AG04450 (cell line): ENCODE results near the gene NEO1. TPM values are rescaled to one million over a fixed set of nuclear protein-coding genes. Genes with fewer than 3 reads are reported as not detected.

Experiments
- CTCF ChIA-PET: fragments of 300-600, 350-600 bp; formaldehyde crosslinking; extraction: SDS; loops from one replicate; lab custom pipeline; 2022; ENCODE audit warnings: antibody characterized with exemption, inconsistent platforms; lab: Charles Lee
- POLR2A ChIA-PET: fragments of 350-600 bp; formaldehyde crosslinking; extraction: SDS; loops from one replicate; lab custom pipeline; 2021; ENCODE audit warnings: antibody characterized with exemption, inconsistent platforms; lab: Yijun Ruan, JAX
- DNase-seq: peaks from one replicate; pipeline ENCODE4 v3.0.0-alpha.2; 2011; ENCODE audit warnings: low read depth, low spot score
- H3K27ac ChIP-seq: one replicate; pipeline ENCODE4 v1.5.1; 2012; ENCODE audit warnings: low read depth, low read length, control low read depth
- H3K27me3 ChIP-seq: one replicate; pipeline ENCODE4 v1.6.0; 2012; ENCODE audit warnings: low read length; ENCODE audit not compliant: control insufficient read depth, insufficient read depth
- H3K4me3 ChIP-seq: 2 replicates; pipeline ENCODE4 v1.5.1; 2011; ENCODE audit warnings: mild to moderate bottlenecking, low read depth, low read length, control low read depth
- H3K9me3 ChIP-seq: 2 replicates; pipeline ENCODE4 v1.5.1; 2012; ENCODE audit warnings: low read length; ENCODE audit not compliant: control insufficient read depth, insufficient read depth
- CTCF ChIP-seq: IDR thresholded peaks from 2 replicates; pipeline ENCODE4 v1.5.1; 2011; ENCODE audit warnings: low read depth, low read length, control low read depth, inconsistent platforms
- polyA plus RNA-seq: library from polyadenylated mRNA; depleted of rRNA; stranded (reverse); fragments of >200 nt; gene quantifications from 2 replicates; pipeline ENCODE4 v1.2.3, GENCODE V29; 2011

NEO1 gene
- polyA plus RNA-seq, 1 experiment = 3.5 TPM

DNA sequence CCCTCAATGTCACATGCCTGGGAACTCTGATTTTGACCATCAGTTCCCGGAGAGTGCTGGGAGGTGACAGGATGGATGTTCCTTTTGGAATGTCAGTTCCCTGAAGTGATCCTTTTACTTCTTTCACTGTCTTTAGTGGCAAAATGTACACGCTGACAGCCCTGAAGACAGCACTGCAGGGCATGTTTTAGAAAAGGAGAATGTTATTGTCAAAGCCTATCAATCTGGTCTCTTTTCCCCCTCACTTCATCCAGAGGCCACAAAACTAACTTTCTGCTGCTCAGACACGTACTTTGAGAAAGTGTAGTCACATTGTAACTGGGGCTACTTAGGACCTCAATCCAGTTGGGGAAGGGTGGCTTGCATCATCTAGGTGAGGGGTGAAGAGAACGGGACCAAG lies 14.0 kb upstream of the NEO1 start:
- CTCF ChIA-PET = no interaction called here
- Histone ChIP-seq H3K27ac (no peak overlapping the region), H3K9me3 (no peaks in the 10 kb centered on the region), H3K27me3 (peaks cover 6% of the 10 kb centered on the region), H3K4me3 (no peak overlapping the region)
- POLR2A ChIA-PET = no interaction called here
- DNase-seq = no peak
- no peak for TF ChIP-seq CTCF

DNA sequence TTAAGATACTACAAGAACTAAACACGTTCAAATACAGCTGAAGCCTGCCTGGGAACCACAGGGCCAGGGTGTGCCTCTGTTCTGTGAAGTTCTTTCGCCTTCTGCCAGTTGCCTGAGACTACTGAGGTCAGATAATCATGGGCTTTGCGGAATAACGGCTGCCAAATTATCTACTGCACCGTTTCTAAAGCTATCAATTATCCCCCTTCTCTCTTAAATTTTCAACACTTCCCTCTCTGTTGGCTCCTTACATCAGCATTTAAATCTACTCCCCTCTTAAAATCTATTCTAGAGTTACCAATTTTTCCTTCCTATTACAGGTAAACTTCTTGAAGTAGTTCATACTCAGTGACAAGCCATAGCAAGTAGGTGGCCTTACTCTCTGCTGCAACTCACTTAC lies 6.2 kb upstream of the NEO1 start:
- Histone ChIP-seq H3K27me3 (peaks cover 8% of the 10 kb centered on the region), H3K9me3 (no peaks in the 10 kb centered on the region), H3K27ac (no peak overlapping the region), H3K4me3 (no peak overlapping the region)
- no peak for DNase-seq
- ChIA-PET POLR2A (no interaction called here), CTCF (interaction anchor here (0.6 kb wide), 1 partner anchor 22 kb away, joined by 3 read pairs; no protein-coding TSS in a partner anchor)
- no peak for TF ChIP-seq CTCF

DNA sequence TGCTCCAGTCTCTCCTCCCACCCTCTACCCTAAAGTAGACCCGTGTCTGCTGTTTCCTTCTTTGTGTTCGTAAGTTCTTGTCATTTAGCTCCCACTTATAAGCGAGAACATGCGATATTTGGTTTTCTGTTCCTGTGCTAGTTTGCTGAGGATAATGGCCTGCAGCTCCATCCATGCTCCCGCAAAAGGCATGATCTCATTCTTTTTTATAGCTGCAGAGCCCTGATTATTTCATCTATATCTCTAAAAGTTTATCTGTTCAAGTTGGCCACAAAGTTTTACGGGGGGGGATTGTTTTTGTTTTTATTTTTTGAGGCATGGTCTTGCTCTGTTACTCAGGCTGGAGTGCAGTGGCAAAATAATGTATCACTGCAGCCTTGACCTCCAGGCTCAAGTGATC lies 4.4 kb upstream of the NEO1 start:
- DNase-seq = no peak
- no peak for TF ChIP-seq CTCF
- ChIA-PET POLR2A (no interaction called here), CTCF (no interaction called here)
- no peak overlapping the region for H3K4me3 ChIP-seq
- H3K9me3 ChIP-seq = no peaks in the 10 kb centered on the region
- peaks cover 12% of the 10 kb centered on the region for H3K27me3 ChIP-seq
- H3K27ac ChIP-seq = no peak overlapping the region

- H3K27ac ChIP-seq = no peak overlapping the region
- H3K4me3 ChIP-seq = no peak overlapping the region
- DNase-seq = no peak
- TF ChIP-seq CTCF = no peak
- H3K27me3 ChIP-seq = peaks cover 21% of the 10 kb centered on the region
- ChIA-PET POLR2A (no interaction called here), CTCF (no interaction called here)
- H3K9me3 ChIP-seq = no peaks in the 10 kb centered on the region
Observed at GRCh38 chr15:73048624-73049295, 3.5 kb upstream of the NEO1 start.

DNA sequence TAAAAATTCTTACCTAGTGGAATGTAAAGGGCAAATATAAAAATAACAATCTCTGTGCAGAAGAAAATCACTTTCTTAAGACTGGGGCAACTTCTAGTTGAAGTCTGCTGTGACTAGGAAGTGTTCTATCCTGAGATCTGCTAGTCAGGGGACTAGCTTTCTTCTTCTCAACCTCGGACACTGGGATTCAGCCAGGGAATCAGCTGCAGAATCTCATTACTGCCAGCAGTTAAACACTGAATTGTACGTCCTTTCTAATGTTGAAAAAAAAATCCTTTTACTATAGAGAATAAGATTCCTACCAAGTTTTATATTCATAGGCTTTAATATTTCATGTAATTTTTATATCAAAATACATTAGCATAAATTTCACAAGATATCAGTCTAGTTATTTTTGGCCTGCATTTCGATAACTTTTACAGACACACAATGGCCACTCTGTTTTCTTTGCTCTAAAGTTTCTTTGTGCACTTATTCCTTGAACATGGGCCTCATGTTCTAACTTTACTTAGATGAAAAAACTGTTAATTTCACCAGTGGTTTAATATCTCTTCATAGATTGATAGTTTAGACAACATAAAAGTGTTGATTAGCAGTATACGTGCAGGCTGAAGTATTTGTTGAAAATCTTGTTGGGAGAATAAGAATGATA lies 2.6 kb upstream of the NEO1 start:
- DNase-seq = no peak
- TF ChIP-seq CTCF = no peak
- ChIA-PET POLR2A (no interaction called here), CTCF (no interaction called here)
- Histone ChIP-seq H3K4me3 (no peak overlapping the region), H3K27me3 (peaks cover 27% of the 10 kb centered on the region), H3K9me3 (no peaks in the 10 kb centered on the region), H3K27ac (no peak overlapping the region)
